GM19043 (cell line): ENCODE measurements around the gene SLC38A10.

Experiments
- ATAC-seq: cut with Tn5 transposase; IDR thresholded peaks from one replicate; pipeline ENCODE4 v1.9.1; 2021; ENCODE audit warnings: low read depth; ENCODE audit not compliant: unreplicated experiment

SLC38A10 gene

DNA sequence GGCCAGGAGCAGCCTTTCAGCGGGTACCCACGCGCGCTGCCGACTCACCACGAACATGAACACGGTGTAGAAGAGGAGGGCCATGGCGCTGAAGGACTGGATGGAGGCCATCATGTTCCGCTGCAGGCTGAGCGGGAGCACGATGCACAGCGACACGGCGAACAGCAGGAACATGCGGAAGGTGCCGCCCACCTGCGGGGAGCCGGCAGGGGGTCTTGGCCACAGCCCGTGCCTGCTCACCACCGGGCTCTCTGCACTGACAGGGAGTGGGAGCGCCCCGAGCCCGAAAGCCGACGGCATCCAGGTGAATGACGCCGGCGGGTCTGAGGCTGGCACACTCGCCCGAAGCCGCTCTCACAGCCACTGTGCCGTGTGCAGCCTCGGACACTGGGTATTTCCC is 13.0 kb downstream of the SLC38A10 start:
- ATAC-seq, result no peak

DNA sequence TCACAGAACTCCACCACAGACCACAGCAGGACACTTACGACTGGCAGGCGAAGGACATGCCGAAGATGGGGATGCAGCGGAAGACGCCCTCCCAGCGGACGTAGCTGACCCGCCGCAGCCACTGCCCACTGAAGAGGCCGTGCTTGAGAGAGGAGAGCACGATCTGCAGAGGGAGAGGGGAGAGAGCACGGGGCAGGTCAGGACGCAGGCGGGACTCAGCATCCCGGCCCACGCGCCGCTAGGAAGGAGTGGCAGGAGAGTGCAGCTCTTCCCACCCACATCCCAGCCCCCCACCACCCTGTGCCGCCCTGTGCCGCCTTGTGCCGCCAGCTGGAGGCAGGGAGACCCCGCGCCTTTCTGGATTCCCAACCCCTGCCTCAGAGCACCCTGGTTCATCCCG is 14.5 kb downstream of the SLC38A10 start:
- ATAC-seq, result no peak

DNA sequence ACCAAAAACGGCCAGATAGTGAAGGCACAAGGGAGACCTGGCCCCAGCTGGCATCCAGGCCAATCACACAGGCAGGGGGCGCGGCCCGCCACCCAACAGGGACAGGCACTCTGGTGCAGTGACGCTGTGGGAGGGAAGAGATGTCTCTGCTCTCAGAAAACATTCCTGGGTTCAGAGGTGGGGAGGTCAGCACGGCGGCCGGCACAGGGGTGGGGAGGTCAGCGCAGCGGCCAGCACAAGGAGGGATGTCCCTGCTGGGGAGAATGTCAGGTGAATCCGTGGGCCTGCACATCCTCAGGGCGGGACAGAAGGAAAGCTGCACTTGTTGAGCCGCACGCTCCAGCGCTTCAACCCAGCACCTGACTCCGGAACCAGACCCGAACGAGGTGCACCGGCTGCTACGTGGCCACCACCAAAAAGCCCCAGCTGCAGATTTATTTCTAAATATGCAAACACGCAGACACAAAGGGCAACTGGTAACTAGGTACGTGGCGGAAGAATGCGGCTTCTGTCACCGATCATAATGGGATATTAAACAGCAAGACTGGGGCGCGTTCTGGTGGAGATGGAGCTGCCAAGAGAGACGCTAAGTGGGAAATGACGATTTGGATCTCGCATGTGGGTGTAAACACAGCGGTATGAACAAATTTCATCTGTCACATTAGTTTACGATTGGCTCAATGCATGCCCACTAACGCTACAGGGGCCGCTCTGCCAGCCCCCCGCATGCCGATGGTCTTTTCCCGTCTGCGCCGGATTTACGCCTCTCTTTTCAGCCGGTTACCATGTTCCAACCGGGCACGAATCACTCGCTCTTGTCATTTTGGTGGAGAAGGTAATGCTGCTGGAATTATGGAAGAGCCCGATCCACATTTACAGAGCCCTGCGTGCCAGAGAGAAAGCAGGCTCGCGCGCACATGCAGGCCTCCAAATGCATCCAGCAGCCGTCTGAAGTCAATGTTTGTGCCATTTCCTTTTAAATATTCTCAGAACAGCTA is 15.5 kb downstream of the SLC38A10 start:
- no peak for ATAC-seq

DNA sequence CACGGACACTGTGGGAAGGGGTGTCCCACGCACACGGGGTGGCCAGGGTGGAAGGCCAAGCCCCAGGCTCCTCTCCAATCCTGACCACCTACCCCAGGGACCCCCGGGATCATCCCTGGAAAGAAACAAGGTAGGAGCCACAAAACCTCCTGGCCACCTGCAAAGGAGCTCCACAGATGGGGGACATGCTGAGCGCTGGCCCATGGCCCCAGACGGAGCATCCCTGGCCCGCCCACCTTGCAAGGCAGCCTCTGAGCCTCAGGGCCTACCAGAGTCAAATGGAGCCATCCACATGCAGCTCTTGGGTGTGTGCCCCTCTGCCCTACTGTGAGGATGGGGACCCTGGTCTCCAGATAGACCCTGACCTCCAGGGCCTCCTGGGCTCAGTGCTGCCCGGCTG is 16.3 kb downstream of the SLC38A10 start:
- ATAC-seq, result no peak

DNA sequence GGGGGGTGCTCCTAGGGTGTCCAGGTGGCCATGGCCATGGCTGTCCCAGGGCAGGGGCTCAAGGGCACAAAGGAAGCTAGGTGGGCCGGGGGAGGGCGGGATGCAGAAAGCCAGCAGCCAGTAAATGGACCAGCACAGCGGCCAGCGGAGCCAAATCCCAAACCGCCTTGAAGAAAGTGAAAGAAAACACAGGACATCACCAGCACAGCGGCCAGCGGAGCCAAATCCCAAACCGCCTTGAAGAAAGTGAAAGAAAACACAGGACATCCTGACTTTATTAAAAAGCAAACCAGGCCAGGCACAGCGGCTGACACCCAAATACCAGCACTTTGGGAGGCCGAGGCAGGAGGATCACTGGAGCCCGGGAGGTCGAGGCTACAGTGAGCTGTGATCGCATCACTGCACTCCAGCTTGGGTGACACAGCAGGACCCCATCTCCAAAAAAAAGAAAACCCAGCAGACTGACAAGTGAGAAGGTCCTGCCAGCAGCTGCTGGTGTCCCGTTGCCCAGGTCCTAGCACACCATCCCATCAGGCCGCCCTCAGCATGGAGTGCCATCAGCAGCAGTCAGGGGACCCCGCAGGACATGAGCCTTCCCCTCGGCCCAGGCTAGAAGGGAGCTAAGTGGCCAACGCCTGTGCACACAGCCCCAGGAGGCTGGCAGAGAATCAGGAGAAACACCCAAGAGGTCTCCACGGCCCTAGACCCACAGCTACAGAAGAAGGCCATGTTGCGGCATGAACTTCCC is 17.0 kb downstream of the SLC38A10 start:
- no peak for ATAC-seq

DNA sequence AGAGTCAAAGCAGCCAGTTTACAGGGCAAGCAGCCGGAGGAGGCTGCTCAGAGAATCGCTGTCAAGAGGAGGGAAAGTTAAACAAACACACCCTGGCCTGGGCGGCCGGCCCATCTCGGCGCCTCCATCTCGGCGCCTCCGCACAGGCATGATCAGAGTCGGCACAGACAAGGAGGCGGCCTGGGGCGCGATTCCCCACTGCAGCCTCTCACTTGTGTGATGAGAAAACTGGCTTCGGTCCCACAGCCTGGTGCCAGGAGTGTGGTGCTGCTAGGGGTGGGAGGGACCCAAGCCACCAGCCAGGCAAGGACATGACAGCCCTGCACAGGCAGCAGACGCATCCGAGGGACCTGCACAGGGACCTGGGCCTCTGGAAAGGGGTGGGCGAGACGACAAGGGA is 17.7 kb downstream of the SLC38A10 start:
- ATAC-seq, result no peak

DNA sequence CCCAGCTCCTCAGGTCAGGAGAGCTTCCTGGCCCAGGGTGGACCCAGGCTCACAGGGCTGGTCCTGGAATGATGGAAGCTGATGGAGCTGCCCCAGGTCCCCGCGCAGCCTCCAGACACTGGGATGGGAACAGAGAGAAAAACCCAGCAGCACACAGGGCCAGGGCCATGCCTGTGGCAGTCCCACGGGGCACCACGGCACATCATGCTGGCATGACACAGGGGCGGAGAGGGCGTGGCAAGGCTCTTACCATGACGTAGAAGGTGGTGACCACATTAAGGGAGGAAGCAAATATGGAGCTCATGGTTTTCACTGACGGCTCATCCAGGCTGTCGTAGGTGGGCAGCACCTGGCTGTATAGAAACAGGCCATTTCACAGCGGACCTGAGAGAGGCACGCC is 18.3 kb downstream of the SLC38A10 start:
- no peak for ATAC-seq

DNA sequence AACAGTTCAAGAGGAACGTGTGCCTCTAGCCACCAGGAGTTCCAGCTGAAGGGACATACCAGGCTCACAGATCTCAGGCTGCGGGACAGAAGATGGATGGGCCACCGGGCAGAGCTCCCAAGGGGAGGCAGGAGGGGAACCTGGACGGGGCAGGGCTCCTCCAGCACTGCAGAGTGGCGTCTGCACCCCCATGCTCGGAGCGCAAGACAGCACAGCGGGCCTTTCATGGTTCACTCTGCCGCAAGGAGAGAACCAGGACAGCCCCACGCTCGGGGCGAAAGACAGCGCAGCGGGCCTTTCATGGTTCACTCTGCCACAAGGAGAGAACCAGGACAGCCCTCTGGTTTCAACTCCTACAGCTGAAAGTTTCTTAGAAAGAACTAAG is 20.6 kb downstream of the SLC38A10 start:
- ATAC-seq, result no peak

DNA sequence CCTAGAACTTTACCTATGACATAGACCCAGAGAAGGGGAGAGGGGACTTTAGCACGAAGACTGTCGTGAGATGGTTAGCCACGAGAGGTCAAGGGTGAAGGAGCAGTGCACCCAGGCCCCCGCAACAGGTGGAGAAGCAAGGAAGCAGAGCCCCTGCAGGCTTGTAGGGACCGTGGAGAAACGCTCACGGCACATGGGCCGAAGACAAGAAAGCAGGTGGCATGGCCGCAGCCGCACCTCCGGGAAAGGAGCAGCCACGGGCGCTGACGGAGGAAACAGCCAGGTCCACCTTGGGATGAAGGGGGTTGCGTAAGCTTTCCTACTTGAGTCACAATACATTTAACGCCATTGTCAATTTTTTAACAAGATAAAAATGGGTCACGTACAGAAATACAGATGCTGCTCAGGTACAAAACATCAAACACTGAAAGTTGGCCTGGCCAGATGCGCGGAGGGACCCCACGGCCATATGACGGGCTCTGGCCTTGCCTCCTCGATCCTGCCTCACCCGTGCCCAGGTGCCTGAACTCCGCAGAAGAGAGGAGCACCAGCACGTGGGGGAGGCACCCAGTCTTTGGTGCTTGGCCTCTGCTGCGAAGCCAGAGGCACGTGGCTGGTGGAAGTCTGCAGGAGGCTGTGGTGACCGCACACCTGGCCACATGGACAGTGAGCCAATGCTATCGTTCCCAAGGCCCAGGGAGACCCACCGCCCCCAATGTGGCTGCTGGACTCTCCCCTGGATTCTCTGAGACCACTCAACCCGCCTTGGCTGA is 21.2 kb downstream of the SLC38A10 start:
- no peak for ATAC-seq

DNA sequence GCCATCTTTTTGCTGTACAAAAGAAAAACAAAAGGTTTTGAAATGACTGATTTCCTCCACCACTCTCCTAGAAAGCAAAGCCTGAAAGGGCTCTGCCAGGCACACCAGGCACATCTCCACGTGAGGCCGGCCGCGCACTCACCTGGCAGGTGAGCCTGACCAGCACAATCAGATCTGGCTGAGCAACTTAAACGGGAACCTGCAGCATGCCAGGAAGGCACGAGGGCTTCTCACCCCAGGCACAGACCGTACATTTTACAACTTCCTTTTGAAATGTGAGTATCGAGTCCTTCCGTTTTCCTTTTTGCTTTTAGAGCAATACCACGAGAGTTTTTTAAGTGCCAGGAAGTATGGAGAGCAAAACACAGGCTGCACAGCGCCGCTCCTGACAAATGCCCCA is 22.5 kb downstream of the SLC38A10 start:
- ATAC-seq, result no peak

DNA sequence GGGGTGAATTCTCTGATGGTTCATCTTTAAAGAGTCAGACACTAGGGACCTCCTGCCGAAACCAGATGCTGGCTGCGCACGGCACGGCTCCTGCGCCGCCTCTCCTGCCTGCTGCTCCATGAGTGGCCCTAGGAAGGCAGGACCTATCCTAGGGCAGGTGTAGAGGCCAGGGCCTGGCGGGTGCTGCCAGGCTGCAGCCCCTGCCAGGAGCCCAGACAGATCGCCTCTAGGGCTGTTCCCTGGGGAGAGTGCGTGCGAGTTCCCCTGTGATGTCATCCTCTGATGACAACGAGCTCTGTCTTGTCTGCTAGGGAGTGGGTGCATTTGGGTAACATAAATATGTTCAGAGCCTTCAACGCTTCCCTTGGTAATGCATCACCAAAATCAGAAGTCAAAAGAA is 23.9 kb downstream of the SLC38A10 start:
- ATAC-seq, result no peak

DNA sequence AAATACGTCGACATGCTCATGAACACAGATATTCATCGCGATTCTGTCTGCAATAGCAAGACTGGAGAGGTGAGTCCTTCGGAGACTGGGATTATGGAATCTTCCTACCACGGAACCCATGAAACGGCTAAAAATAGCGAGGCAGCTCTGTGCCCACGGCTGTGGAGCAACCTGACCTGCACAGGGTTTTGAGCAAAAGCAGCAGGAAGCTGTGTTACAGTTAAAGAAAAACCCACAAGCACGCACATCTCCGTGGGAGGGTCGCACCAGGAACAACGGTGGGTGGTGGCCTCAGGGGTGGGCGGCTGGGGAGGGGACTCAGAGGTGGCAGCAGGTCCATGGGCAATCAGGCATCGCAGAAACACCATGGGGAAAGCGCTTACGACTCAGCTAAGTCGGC is 24.8 kb downstream of the SLC38A10 start:
- ATAC-seq, result no peak

DNA sequence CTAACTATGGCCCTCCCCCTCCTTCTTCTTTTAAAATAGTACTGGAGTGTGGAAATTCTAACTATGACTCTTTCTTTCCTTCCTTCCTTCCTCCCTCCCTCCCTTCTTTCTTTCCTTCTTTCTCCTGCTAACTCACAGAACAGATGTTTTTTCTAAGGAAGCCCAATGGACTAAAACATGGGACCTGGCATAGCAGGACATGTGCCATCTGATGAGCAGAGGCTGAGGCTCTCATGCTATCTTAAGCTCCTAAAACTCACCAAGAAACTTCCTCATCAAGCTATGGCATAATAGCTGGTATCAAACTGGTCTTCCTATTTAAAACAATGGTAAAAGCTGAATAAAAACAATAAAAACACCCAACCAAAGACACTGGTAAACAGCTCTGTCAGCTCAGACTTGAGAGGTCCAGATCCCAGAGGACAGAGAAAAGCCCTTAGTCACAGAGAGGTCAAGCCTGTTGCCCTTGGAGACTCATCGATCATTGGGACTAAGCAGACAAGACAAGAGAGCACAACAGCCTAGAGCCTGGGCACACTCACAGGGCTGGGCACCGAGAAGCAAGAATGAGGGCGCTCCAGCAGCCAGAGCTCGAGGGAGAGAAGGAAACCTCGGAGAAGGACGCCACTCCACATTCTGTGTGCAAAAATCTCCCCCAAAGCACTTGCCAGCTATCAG is 27.6 kb downstream of the SLC38A10 start:
- ATAC-seq, result no peak

DNA sequence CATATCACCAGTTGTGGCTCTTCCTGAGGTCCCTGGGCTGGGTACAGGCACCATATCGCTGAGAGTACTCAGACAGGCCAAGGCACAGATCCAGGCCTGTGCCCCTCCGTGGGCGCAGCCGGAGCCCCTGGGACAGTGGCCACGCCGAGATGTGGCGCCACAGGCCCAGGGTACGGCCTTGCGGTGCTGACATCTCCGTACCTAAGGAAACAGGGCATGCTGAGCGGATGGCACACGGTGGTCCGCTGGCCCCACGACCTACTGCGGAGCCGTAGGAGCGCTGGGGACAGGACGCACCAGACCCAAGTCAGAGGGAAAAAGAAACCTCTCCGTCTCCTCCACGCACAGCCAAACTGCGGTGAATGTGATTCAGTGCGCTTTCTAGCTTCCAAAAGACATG is 29.5 kb downstream of the SLC38A10 start:
- no peak for ATAC-seq

DNA sequence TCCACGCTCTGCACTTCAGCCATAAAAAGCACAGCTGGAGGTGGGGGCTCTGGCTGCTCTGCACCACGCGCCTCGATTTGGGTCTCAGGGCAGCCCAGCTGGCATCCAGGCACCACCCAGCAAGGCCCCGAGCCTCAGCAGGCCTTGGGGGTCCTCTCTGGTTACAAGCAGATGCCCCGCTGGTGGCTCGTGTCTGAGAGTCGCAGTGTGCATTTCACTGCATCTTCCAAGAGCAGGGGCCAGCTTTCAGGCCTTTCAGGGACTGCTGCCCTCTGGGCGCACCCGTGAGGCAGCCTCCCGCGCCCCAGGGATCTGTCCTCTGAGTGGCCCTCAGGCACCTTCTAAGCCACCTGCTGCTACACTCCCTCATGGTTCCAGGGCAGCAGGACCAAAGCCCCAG is 30.5 kb downstream of the SLC38A10 start:
- no peak for ATAC-seq

DNA sequence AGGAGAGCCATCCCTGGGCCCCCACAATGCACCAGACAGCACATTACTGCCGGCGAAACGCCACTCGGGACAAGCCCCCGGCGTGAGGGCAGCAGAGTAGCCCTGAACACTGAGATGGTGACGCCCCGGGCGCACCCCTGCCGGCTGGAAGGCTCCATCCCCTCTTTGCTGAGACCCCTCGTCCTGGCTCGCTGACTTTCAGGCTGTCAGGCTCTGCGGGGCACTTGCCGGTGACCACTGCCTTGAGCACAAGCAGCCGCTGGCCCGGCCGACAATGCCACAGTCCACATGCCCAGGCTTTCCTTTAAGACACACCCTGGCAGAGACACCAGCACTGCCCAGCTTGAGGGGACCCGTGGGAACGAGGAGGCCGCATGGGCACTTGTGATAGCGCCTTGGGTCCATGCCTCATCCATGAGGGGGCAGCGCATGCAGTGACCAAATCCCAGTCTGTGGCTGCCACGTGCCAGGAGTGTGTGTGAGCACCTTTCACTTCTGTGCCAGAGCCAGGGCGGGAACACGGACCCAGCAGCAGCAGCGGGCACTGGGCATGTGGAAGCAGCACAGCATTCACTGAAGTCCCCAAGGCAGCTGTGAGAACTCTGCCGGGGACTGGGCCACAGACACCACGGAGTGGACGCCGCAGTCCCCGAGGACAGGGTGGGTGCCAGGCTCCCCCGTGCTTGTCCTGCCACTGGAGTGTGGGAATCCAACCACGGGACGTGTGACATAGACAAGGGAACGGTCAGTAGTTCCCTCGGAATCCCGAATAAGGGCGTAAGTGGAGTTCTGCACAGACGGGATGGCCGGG is 31.5 kb downstream of the SLC38A10 start:
- no peak for ATAC-seq

DNA sequence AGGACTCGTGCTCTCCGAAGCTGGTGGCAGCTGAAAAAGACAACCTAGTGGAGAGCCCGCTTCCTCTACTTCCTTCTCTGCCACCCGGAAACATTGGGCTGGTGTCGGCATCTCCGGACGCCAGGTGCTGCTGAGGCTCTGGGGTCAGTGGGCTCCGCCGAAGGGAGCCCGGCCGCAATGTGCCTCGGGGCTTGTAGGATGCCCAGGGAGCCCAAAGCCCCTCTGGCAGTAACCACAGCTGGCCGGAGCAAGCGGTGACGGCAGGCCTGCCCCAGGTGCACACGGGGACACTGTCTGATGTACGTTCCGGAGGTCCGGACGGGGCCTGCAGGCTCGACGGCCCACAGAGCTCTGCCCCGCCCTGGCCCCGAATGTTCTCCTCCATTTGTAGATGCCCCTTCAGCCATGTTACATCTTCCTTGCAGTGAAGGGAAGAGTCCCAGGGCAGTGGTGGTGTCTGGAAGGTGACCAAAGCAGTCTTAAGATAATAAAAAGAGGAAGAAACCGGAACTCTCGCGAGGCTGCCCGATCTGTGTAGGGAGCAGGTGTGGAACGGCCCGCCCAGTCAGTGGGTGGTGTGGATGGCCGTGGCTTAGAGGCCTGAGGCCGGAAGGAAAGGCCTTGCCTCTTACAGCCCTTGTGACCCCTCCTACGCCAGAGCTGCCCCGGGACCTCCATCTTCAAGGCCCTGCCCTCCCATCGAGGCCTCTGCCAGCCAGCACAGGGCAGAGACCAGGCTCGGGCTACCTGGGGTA is 33.3 kb downstream of the SLC38A10 start:
- no peak for ATAC-seq

DNA sequence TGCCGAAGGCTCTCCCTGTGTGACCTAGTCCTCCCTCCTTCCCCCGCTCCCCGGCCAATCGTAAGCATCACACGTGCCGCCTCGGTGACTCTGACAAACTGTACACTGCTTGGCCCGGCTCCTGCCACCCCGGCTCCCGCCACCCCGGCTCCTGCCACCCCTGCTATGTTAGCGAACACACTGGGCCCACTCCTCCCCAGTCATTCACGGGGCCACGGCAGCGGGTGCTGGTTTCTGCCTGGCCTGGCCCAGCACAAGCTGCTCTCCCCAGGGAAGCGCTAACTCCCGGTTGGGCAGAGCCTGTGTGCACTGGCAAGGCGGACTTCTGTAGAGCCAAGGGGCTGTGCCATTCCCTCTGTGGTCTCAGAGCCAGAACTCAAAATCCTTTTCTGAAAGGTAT is 34.0 kb downstream of the SLC38A10 start:
- ATAC-seq, result no peak

DNA sequence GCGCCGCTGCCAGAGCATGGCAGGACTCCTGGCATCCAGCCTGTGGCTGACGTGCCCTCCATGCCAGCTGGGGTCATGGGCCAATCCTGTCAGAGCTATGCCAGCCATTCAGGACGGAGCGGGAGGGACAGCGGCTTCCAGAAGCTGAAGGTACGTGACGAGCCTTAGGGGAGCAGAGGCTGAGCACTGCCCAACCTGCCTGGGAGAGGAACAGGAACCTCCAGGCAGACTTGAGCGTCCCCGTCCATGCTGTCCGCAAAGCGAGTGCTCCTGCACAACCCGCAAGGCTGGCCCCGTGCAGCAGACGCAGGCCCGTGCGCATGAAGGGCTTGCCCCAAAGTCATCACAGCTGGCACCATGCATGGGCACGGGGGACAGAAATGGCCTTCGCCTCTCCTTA is 34.5 kb downstream of the SLC38A10 start:
- no peak for ATAC-seq
